CD4-positive, alpha-beta T cell (primary cell): Measurements from ENCODE around the gene GHR. TPM values are rescaled to one million over a fixed set of nuclear protein-coding genes. Genes with fewer than 3 reads are reported as not detected.

Experiments used
- ATAC-seq: fragments of 200-7000 bp; cut with Tn5 transposase; one replicate; pipeline ENCODE4 v1.10.0; 2022; ENCODE audit warnings: mild to moderate bottlenecking; ENCODE audit not compliant: poor library complexity
- CTCF ChIA-PET: fragments of 350-600 bp; sonication (Branson Sonifier 250); formaldehyde crosslinking; loops from one replicate; lab custom pipeline; 2021; ENCODE audit warnings: antibody characterized with exemption, inconsistent platforms; lab: Charles Lee
- POLR2A ChIA-PET: fragments of 350-600 bp; sonication (Branson Sonifier 250); formaldehyde crosslinking; loops from one replicate; lab custom pipeline; 2021; ENCODE audit warnings: antibody characterized with exemption, inconsistent platforms; lab: Charles Lee
- DNase-seq, 14 experiments: peaks; one replicate each; pipeline ENCODE4 v3.0.0-alpha.2; 2013 to 2020; ENCODE audit warnings: mixed read lengths in 2 of 14
- H3K27ac ChIP-seq, 2 donors: one replicate each; pipeline versions ENCODE4 v1.5.1 to v1.7.0; 2013; ENCODE audit warnings: low read length in 2 of 2, low read depth in 1 of 2, mild to moderate bottlenecking in 1 of 2
- H3K27me3 ChIP-seq, 2 experiments: 1 replicate in 1 of 2; 2 replicates in 1 of 2; pipeline versions ENCODE4 v1.6.1 to v1.7.0; 2013; ENCODE audit warnings: low read length in 2 of 2, control low read depth in 1 of 2, mild to moderate bottlenecking in 1 of 2, moderate library complexity in 1 of 2; ENCODE audit not compliant: insufficient read depth in 2 of 2, control insufficient read depth in 1 of 2
- H3K36me3 ChIP-seq: one replicate; pipeline ENCODE4 v1.6.1; 2013; ENCODE audit warnings: low read length, control low read depth; ENCODE audit not compliant: insufficient read depth
- H3K4me1 ChIP-seq: one replicate; pipeline ENCODE4 v1.6.1; 2013; ENCODE audit warnings: low read length, control low read depth; ENCODE audit not compliant: insufficient read depth
- H3K4me3 ChIP-seq: one replicate; pipeline ENCODE4 v1.5.1; 2013; ENCODE audit warnings: mild to moderate bottlenecking, low read length, moderate library complexity
- H3K9me3 ChIP-seq, 2 experiments: 1 replicate in 1 of 2; 2 replicates in 1 of 2; pipeline versions ENCODE4 v1.6.1 to v1.7.0; 2013; ENCODE audit warnings: low read length in 2 of 2, mild to moderate bottlenecking in 2 of 2, control low read depth in 1 of 2, moderate library complexity in 1 of 2; ENCODE audit not compliant: control insufficient read depth in 1 of 2, insufficient read depth in 1 of 2
- H3K27ac Mint-ChIP-seq: one replicate; pipeline ENCODE4 v1.8.0; 2020; ENCODE audit warnings: mixed read lengths
- H3K27me3 Mint-ChIP-seq: one replicate; pipeline ENCODE4 v1.8.0; 2021; ENCODE audit warnings: mixed read lengths
- H3K36me3 Mint-ChIP-seq: one replicate; pipeline ENCODE4 v1.8.0; 2021; ENCODE audit warnings: low read depth, mixed read lengths
- H3K4me1 Mint-ChIP-seq: one replicate; pipeline ENCODE4 v1.8.0; 2021; ENCODE audit warnings: low read depth, mixed read lengths
- H3K4me3 Mint-ChIP-seq: one replicate; pipeline ENCODE4 v1.8.0; 2020; ENCODE audit warnings: mild to moderate bottlenecking, mixed read lengths
- H3K9me3 Mint-ChIP-seq: one replicate; pipeline ENCODE4 v1.8.0; 2020; ENCODE audit warnings: mixed read lengths
- CTCF ChIP-seq: fragments of 200-600 bp; IDR thresholded peaks from one replicate; pipeline ENCODE4 v1.8.0; 2022; ENCODE audit warnings: antibody characterized with exemption, mild to moderate bottlenecking
- intact Hi-C, 2 experiments: fragments of 100-400 bp; cut with DNase I in 1 of 2; cut with micrococcal nuclease in 1 of 2; formaldehyde crosslinking; loops; one replicate each; pipeline versions ENCODE4 v1.15.1 to v1.9.0; 2023 to 2025; cut with DNase I, micrococcal nuclease
- total RNA-seq, 174 experiments: library from RNA in 2 of 174; stranded (reverse) in 2 of 174; gene quantifications; one replicate each; pipeline ENCODE4 v1.2.3 and lab custom pipeline; 2021 to 2026

The GHR gene
- total RNA-seq, 2 experiments from 2014 or later = not detected

- CTCF ChIA-PET = no interaction called here
- Mint-ChIP-seq H3K9me3 (no peaks in the 10 kb centered on the region), H3K27me3 (peaks cover 37% of the 10 kb centered on the region), H3K4me1 (no peaks in the 10 kb centered on the region), H3K4me3 (no peak overlapping the region), H3K27ac (no peak overlapping the region), H3K36me3 (no peaks in the 10 kb centered on the region)
- no peak overlapping the region for H3K27ac ChIP-seq
- ATAC-seq = no peak
- H3K36me3 ChIP-seq = no peaks in the 10 kb centered on the region
- DNase-seq = no peak
- no peak overlapping the region for H3K4me3 ChIP-seq
- POLR2A ChIA-PET = no interaction called here
- intact Hi-C loops = no loop called here
- no peak for TF ChIP-seq CTCF
- no peaks in the 10 kb centered on the region for H3K27me3 ChIP-seq
- H3K9me3 ChIP-seq = no peaks in the 10 kb centered on the region
- H3K4me1 ChIP-seq = no peaks in the 10 kb centered on the region
Observed at GRCh38 chr5:42569953-42570548, 146.8 kb downstream of the GHR start.

- Mint-ChIP-seq H3K4me1 (no peaks in the 10 kb centered on the region), H3K27me3 (peaks cover 40% of the 10 kb centered on the region), H3K4me3 (no peak overlapping the region), H3K27ac (no peak overlapping the region), H3K36me3 (no peaks in the 10 kb centered on the region), H3K9me3 (no peaks in the 10 kb centered on the region)
- Histone ChIP-seq H3K27ac (no peak overlapping the region), H3K27me3 (no peaks in the 10 kb centered on the region), H3K4me1 (no peaks in the 10 kb centered on the region), H3K9me3 (no peaks in the 10 kb centered on the region), H3K36me3 (no peaks in the 10 kb centered on the region), H3K4me3 (no peak overlapping the region)
- TF ChIP-seq CTCF = no peak
- DNase-seq (no peak), ATAC-seq (no peak)
- POLR2A ChIA-PET = no interaction called here
- intact Hi-C loops = no loop called here
- CTCF ChIA-PET = no interaction called here
Observed at GRCh38 chr5:42570966-42571960, 148.0 kb downstream of the GHR start.

- no peaks in the 10 kb centered on the region for H3K36me3 Mint-ChIP-seq
- H3K9me3 ChIP-seq = no peaks in the 10 kb centered on the region
- no peak overlapping the region for H3K4me3 Mint-ChIP-seq
- CTCF ChIA-PET = no interaction called here
- H3K9me3 Mint-ChIP-seq = no peaks in the 10 kb centered on the region
- no peak for DNase-seq
- H3K27ac ChIP-seq = no peak overlapping the region
- H3K27me3 Mint-ChIP-seq = peaks cover 46% of the 10 kb centered on the region
- TF ChIP-seq CTCF = no peak
- H3K27me3 ChIP-seq = no peaks in the 10 kb centered on the region
- no peaks in the 10 kb centered on the region for H3K36me3 ChIP-seq
- no peaks in the 10 kb centered on the region for H3K4me1 Mint-ChIP-seq
- intact Hi-C loops = no loop called here
- ATAC-seq = no peak
- H3K27ac Mint-ChIP-seq = no peak overlapping the region
- POLR2A ChIA-PET = no interaction called here
- no peaks in the 10 kb centered on the region for H3K4me1 ChIP-seq
- no peak overlapping the region for H3K4me3 ChIP-seq
Observed at GRCh38 chr5:42572313-42572712, 149.1 kb downstream of the GHR start.
